Spleen (tissue), 7 donors: ENCODE results near the gene SFTPA2.
"Not testable (repeated sequence)": the region's sequence is repeated elsewhere in the genome, so short reads cannot be mapped to it uniquely, and the experiment has no call there.

Source experiments
- CTCF ChIP-seq, 11 experiments: fragments of 200-600 bp in 7 of 11; fragments of 450-650 bp in 4 of 11; sonication (generic) in 4 of 11; IDR thresholded peaks in 8 of 11; conservative IDR thresholded peaks in 3 of 11; 1 replicate in 7 of 11; 2 replicates in 4 of 11; pipeline versions ENCODE4 v1.4.0 to v1.8.0; 2016 to 2021; ENCODE audit warnings: antibody characterized with exemption in 11 of 11, inconsistent platforms in 4 of 11, mild to moderate bottlenecking in 1 of 11
- POLR2AphosphoS5 ChIP-seq, 3 donors: sonication (generic); formaldehyde crosslinking; IDR thresholded peaks; one replicate each; pipeline ENCODE4 v1.5.1; 2017; ENCODE audit warnings: antibody characterized with exemption in 3 of 3
- donor health status: DM: no; HTN: no; CAD: no; lungs with moderate emphysema.
- donor health status: DM: no; HTN: no; CAD: no.
- donor health status: DM: no; HTN: no; CAD: no.

- TF ChIP-seq CTCF (IDR thresholded peaks at IDR 0.05 in 8 of 11, conservative IDR thresholded peaks at IDR 0.05 in 3 of 11); POLR2AphosphoS5 (IDR thresholded peaks at IDR 0.05): not testable (repeated sequence)
These were observed 39.4 kb upstream of the SFTPA2 start for GRCh38 chr10:79599644-79600043.
